B cell (primary cell): Measurements from ENCODE around the gene SFXN5. TPM values are rescaled to one million over a fixed set of nuclear protein-coding genes. Genes with fewer than 3 reads are reported as not detected.

Experiments used
- ATAC-seq: fragments of 200-7000 bp; cut with Tn5 transposase; one replicate; pipeline ENCODE4 v1.10.0; 2021; ENCODE audit warnings: low read depth, mild to moderate bottlenecking, moderate number of reproducible peaks, moderate library complexity
- CTCF ChIA-PET: fragments of 350-600 bp; sonication (Branson Sonifier 250); formaldehyde crosslinking; loops from one replicate; lab custom pipeline; 2021; ENCODE audit warnings: antibody characterized with exemption, inconsistent platforms; lab: Charles Lee
- POLR2A ChIA-PET: fragments of 350-600 bp; sonication (Branson Sonifier 250); formaldehyde crosslinking; loops from one replicate; lab custom pipeline; 2021; ENCODE audit warnings: antibody characterized with exemption; lab: Charles Lee
- DNase-seq: peaks from one replicate; pipeline ENCODE4 v3.0.0; 2013
- H2AFZ ChIP-seq: 2 replicates; pipeline ENCODE4 v1.6.1; 2012; ENCODE audit warnings: mild to moderate bottlenecking, low read depth, low read length; ENCODE audit not compliant: insufficient read depth, poor library complexity, severe bottlenecking
- H3K27ac ChIP-seq, 2 donors: 1 replicate in 1 of 2; 2 replicates in 1 of 2; pipeline ENCODE4 v1.5.1; 2012 to 2013; ENCODE audit warnings: low read length in 2 of 2, mild to moderate bottlenecking in 2 of 2, moderate library complexity in 1 of 2
- H3K27me3 ChIP-seq, 4 experiments: fragments of 200-600 bp in 1 of 4; sonication (generic) in 1 of 4; replicated peaks in 1 of 4; 1 replicate in 2 of 4; 2 replicates in 2 of 4; pipeline versions ENCODE4 v1.6.1 to v1.7.0; 2013 to 2016; ENCODE audit warnings: low read length in 3 of 4, mild to moderate bottlenecking in 2 of 4, mixed read lengths in 1 of 4, moderate library complexity in 1 of 4; ENCODE audit not compliant: insufficient read depth in 4 of 4, control insufficient read depth in 3 of 4; ENCODE audit errors: control extremely low read depth in 1 of 4
- H3K36me3 ChIP-seq, 2 experiments: replicated peaks in 1 of 2; 1 replicate in 1 of 2; 2 replicates in 1 of 2; pipeline versions ENCODE4 v1.6.1 to v1.7.1; 2013; ENCODE audit warnings: low read length in 1 of 2; ENCODE audit not compliant: insufficient read depth in 2 of 2, control insufficient read depth in 1 of 2; ENCODE audit errors: control extremely low read depth in 1 of 2, extremely low read depth in 1 of 2
- H3K4me1 ChIP-seq, 2 donors: fragments of 200-600 bp in 1 of 2; sonication (generic) in 1 of 2; 1 replicate in 1 of 2; 2 replicates in 1 of 2; pipeline versions ENCODE4 v1.5.1 to v1.6.1; 2013 to 2017; ENCODE audit warnings: low read length in 2 of 2; ENCODE audit not compliant: control insufficient read depth in 2 of 2, insufficient read depth in 2 of 2
- H3K4me2 ChIP-seq: replicated peaks from 2 replicates; pipeline ENCODE3; 2012; ENCODE audit warnings: mild to moderate bottlenecking, low read depth, low read length; ENCODE audit not compliant: poor library complexity, severe bottlenecking
- H3K4me3 ChIP-seq, 5 experiments: fragments of 200-600 bp in 1 of 5; sonication (generic) in 1 of 5; 1 replicate in 3 of 5; 2 replicates in 2 of 5; pipeline versions ENCODE4 v1.5.1 to v1.7.0; 2011 to 2016; ENCODE audit warnings: low read length in 4 of 5, mild to moderate bottlenecking in 4 of 5, low read depth in 2 of 5, control low read depth in 1 of 5, moderate library complexity in 1 of 5; ENCODE audit not compliant: insufficient read depth in 1 of 5; ENCODE audit errors: control extremely low read depth in 1 of 5, extremely low read depth in 1 of 5
- H3K79me2 ChIP-seq: fragments of 200-600 bp; sonication (generic); one replicate; pipeline ENCODE4 v1.6.0; 2016; ENCODE audit warnings: low read length; ENCODE audit not compliant: control insufficient read depth, insufficient read depth
- H3K9ac ChIP-seq: fragments of 200-600 bp; sonication (generic); 2 replicates; pipeline ENCODE4 v1.6.1; 2017; ENCODE audit warnings: mild to moderate bottlenecking, low read length, moderate library complexity
- H3K9me3 ChIP-seq, 3 donors: one replicate each; pipeline versions ENCODE4 v1.6.1 to v1.7.1; 2013; ENCODE audit warnings: low read length in 2 of 3; ENCODE audit not compliant: control insufficient read depth in 2 of 3, insufficient read depth in 1 of 3; ENCODE audit errors: control extremely low read depth in 1 of 3
- H4K20me1 ChIP-seq: 2 replicates; pipeline ENCODE4 v1.6.0; 2012; ENCODE audit warnings: mild to moderate bottlenecking, low read length; ENCODE audit not compliant: insufficient read depth, control insufficient read depth, poor library complexity, severe bottlenecking
- H3K27ac Mint-ChIP-seq: one replicate; pipeline ENCODE4 v1.8.0; 2021; ENCODE audit warnings: mixed read lengths
- H3K27me3 Mint-ChIP-seq: one replicate; pipeline ENCODE4 v1.8.0; 2021; ENCODE audit warnings: mixed read lengths
- H3K4me1 Mint-ChIP-seq: one replicate; pipeline ENCODE4 v1.8.0; 2021; ENCODE audit warnings: mixed read lengths
- H3K4me3 Mint-ChIP-seq: one replicate; pipeline ENCODE4 v1.8.0; 2021; ENCODE audit warnings: mixed read lengths
- H3K9me3 Mint-ChIP-seq: one replicate; pipeline ENCODE4 v1.8.0; 2022; ENCODE audit warnings: mixed read lengths; ENCODE audit not compliant: insufficient read depth
- CTCF ChIP-seq: fragments of 200-600 bp; IDR thresholded peaks from one replicate; pipeline ENCODE4 v1.8.0; 2022; ENCODE audit warnings: antibody characterized with exemption, mild to moderate bottlenecking
- EZH2 ChIP-seq: IDR thresholded peaks from 2 replicates; pipeline ENCODE4 v1.6.1; 2012; ENCODE audit warnings: borderline replicate concordance, low read depth, mild to moderate bottlenecking, moderate library complexity, low read length; ENCODE audit not compliant: insufficient read depth, poor library complexity, severe bottlenecking
- WGBS: methylation state at CpG from one replicate; pipeline ENCODE4 v1.1.5; 2013; ENCODE audit warnings: missing lambda C conversion rate; ENCODE audit not compliant: insufficient coverage; 5-methylcytosine and 5-hydroxymethylcytosine counted together
- intact Hi-C: fragments of 100-400 bp; cut with micrococcal nuclease; formaldehyde crosslinking; loops from one replicate; pipeline ENCODE4 v1.10.0; 2022
- polyA plus RNA-seq: library from polyadenylated mRNA; depleted of rRNA; stranded (reverse); fragments of >200 nt; gene quantifications from 2 replicates; pipeline ENCODE4 v1.2.3, GENCODE V29; 2012
- total RNA-seq, 2 donors: library from RNA; stranded (reverse); fragments of 120-200 nt in 1 of 2; gene quantifications; 1 replicate in 1 of 2; 2 replicates in 1 of 2; pipeline versions ENCODE4 v1.2.3 to v1.2.4, GENCODE V29; 2013 to 2022

The SFXN5 gene
- total and polyA plus RNA-seq, 2 donors (not counting 1 experiment from before 2014, with no cell fraction given) = 8.0 to 16.9 TPM

- Mint-ChIP-seq H3K27ac (no peak overlapping the region), H3K4me3 (no peak overlapping the region), H3K27me3 (peaks cover 57% of the 10 kb centered on the region), H3K9me3 (no peaks in the 10 kb centered on the region), H3K4me1 (peaks cover 2% of the 10 kb centered on the region)
- WGBS = 32% methylated on average over 13 of the region's 15 CpGs
- peak; percentile 61 for ATAC-seq
- Histone ChIP-seq H4K20me1 (no peaks in the 10 kb centered on the region), H3K9me3 (peaks cover 0 to 6% (median 0%) of the 10 kb centered on the region in 3 donors), H3K79me2 (no peaks in the 10 kb centered on the region), H3K36me3 (no peaks in the 10 kb centered on the region), H3K4me3 (no peak overlapping the region), H3K9ac (no peak overlapping the region), H2AFZ (no peak overlapping the region), H3K27me3 (peaks cover 0 to 75% (median 20%) of the 10 kb centered on the region in 4 experiments), H3K27ac (no peak overlapping the region), H3K4me1 (peaks cover 0 to 4% of the 10 kb centered on the region in 2 donors), H3K4me2 (no peak overlapping the region)
- ChIA-PET POLR2A (no interaction called here), CTCF (interaction anchor here (0.9 to 3.4 kb wide), 5 partner anchors 10 to 283 kb away, joined by 4 to 45 read pairs (median 7); partner anchors contain the start of gene SFXN5)
- intact Hi-C loops = no loop called here
- peak; percentile 45 for DNase-seq
- TF ChIP-seq CTCF (peak; percentile 28), EZH2 (no peak)
Observed at GRCh38 chr2:72893594-72894319, 177.8 kb downstream of the SFXN5 start.
